ENCODE results near the gene GBP3.

- TF ChIP-seq POLR2AphosphoS5 (IDR thresholded peaks at IDR 0.05; ENCODE audit: low read depth) (no peak), EZH2 (IDR thresholded peaks at IDR 0.05; ENCODE audit: low read depth, unreplicated experiment) (no peak), EZH2phosphoT487 (IDR thresholded peaks at IDR 0.05; ENCODE audit: unreplicated experiment) (no peak), STAT1 (IDR thresholded peaks at IDR 0.05; ENCODE audit: unreplicated experiment) (no peak), NANOG (IDR thresholded peaks at IDR 0.05; ENCODE audit: borderline replicate concordance) (no peak), CREB1 (CRISPR knock-in tag; IDR thresholded peaks at IDR 0.05; ENCODE audit: low read depth) (no peak)
- TF ChIP-seq, protein P1, sequence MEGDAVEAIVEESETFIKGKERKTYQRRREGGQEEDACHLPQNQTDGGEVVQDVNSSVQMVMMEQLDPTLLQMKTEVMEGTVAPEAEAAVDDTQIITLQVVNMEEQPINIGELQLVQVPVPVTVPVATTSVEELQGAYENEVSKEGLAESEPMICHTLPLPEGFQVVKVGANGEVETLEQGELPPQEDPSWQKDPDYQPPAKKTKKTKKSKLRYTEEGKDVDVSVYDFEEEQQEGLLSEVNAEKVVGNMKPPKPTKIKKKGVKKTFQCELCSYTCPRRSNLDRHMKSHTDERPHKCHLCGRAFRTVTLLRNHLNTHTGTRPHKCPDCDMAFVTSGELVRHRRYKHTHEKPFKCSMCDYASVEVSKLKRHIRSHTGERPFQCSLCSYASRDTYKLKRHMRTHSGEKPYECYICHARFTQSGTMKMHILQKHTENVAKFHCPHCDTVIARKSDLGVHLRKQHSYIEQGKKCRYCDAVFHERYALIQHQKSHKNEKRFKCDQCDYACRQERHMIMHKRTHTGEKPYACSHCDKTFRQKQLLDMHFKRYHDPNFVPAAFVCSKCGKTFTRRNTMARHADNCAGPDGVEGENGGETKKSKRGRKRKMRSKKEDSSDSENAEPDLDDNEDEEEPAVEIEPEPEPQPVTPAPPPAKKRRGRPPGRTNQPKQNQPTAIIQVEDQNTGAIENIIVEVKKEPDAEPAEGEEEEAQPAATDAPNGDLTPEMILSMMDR (conservative IDR thresholded peaks at IDR 0.05; ENCODE audit: low read depth in 2 of 2): peak; percentile 56 to 81
- TF ChIP-seq, protein P2, sequence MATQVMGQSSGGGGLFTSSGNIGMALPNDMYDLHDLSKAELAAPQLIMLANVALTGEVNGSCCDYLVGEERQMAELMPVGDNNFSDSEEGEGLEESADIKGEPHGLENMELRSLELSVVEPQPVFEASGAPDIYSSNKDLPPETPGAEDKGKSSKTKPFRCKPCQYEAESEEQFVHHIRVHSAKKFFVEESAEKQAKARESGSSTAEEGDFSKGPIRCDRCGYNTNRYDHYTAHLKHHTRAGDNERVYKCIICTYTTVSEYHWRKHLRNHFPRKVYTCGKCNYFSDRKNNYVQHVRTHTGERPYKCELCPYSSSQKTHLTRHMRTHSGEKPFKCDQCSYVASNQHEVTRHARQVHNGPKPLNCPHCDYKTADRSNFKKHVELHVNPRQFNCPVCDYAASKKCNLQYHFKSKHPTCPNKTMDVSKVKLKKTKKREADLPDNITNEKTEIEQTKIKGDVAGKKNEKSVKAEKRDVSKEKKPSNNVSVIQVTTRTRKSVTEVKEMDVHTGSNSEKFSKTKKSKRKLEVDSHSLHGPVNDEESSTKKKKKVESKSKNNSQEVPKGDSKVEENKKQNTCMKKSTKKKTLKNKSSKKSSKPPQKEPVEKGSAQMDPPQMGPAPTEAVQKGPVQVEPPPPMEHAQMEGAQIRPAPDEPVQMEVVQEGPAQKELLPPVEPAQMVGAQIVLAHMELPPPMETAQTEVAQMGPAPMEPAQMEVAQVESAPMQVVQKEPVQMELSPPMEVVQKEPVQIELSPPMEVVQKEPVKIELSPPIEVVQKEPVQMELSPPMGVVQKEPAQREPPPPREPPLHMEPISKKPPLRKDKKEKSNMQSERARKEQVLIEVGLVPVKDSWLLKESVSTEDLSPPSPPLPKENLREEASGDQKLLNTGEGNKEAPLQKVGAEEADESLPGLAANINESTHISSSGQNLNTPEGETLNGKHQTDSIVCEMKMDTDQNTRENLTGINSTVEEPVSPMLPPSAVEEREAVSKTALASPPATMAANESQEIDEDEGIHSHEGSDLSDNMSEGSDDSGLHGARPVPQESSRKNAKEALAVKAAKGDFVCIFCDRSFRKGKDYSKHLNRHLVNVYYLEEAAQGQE (IDR thresholded peaks at IDR 0.05; ENCODE audit: unreplicated experiment): no peak
- TF ChIP-seq, protein P3, sequence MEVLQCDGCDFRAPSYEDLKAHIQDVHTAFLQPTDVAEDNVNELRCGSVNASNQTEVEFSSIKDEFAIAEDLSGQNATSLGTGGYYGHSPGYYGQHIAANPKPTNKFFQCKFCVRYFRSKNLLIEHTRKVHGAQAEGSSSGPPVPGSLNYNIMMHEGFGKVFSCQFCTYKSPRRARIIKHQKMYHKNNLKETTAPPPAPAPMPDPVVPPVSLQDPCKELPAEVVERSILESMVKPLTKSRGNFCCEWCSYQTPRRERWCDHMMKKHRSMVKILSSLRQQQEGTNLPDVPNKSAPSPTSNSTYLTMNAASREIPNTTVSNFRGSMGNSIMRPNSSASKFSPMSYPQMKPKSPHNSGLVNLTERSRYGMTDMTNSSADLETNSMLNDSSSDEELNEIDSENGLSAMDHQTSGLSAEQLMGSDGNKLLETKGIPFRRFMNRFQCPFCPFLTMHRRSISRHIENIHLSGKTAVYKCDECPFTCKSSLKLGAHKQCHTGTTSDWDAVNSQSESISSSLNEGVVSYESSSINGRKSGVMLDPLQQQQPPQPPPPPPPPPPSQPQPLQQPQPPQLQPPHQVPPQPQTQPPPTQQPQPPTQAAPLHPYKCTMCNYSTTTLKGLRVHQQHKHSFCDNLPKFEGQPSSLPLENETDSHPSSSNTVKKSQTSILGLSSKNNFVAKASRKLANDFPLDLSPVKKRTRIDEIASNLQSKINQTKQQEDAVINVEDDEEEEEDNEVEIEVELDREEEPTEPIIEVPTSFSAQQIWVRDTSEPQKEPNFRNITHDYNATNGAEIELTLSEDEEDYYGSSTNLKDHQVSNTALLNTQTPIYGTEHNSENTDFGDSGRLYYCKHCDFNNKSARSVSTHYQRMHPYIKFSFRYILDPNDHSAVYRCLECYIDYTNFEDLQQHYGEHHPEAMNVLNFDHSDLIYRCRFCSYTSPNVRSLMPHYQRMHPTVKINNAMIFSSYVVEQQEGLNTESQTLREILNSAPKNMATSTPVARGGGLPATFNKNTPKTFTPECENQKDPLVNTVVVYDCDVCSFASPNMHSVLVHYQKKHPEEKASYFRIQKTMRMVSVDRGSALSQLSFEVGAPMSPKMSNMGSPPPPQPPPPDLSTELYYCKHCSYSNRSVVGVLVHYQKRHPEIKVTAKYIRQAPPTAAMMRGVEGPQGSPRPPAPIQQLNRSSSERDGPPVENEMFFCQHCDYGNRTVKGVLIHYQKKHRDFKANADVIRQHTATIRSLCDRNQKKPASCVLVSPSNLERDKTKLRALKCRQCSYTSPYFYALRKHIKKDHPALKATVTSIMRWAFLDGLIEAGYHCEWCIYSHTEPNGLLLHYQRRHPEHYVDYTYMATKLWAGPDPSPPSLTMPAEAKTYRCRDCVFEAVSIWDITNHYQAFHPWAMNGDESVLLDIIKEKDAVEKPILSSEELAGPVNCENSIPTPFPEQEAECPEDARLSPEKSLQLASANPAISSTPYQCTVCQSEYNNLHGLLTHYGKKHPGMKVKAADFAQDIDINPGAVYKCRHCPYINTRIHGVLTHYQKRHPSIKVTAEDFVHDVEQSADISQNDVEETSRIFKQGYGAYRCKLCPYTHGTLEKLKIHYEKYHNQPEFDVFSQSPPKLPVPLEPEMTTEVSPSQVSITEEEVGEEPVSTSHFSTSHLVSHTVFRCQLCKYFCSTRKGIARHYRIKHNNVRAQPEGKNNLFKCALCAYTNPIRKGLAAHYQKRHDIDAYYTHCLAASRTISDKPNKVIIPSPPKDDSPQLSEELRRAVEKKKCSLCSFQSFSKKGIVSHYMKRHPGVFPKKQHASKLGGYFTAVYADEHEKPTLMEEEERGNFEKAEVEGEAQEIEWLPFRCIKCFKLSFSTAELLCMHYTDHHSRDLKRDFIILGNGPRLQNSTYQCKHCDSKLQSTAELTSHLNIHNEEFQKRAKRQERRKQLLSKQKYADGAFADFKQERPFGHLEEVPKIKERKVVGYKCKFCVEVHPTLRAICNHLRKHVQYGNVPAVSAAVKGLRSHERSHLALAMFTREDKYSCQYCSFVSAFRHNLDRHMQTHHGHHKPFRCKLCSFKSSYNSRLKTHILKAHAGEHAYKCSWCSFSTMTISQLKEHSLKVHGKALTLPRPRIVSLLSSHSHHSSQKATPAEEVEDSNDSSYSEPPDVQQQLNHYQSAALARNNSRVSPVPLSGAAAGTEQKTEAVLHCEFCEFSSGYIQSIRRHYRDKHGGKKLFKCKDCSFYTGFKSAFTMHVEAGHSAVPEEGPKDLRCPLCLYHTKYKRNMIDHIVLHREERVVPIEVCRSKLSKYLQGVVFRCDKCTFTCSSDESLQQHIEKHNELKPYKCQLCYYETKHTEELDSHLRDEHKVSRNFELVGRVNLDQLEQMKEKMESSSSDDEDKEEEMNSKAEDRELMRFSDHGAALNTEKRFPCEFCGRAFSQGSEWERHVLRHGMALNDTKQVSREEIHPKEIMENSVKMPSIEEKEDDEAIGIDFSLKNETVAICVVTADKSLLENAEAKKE (CRISPR knock-in tag; IDR thresholded peaks at IDR 0.05): no peak
- TF ChIP-seq, protein P4, sequence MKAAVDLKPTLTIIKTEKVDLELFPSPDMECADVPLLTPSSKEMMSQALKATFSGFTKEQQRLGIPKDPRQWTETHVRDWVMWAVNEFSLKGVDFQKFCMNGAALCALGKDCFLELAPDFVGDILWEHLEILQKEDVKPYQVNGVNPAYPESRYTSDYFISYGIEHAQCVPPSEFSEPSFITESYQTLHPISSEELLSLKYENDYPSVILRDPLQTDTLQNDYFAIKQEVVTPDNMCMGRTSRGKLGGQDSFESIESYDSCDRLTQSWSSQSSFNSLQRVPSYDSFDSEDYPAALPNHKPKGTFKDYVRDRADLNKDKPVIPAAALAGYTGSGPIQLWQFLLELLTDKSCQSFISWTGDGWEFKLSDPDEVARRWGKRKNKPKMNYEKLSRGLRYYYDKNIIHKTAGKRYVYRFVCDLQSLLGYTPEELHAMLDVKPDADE (IDR thresholded peaks at IDR 0.05): no peak
These were observed 38.7 kb downstream of the GBP3 start for GRCh38 chr1:88983791-88984559.
